ENCODE results near the gene RPL19. TPM values are rescaled to one million over a fixed set of nuclear protein-coding genes. Genes with fewer than 3 reads are reported as not detected.
A peak's percentile ranks its signal among the peaks of the same experiment; 100 is the strongest.

RPL19 gene
- total and polyA plus RNA-seq, 2 donors (not counting 3 experiments of a cell fraction or from before 2014, with no cell fraction given) = 1,802 to 1,958 TPM

DNA sequence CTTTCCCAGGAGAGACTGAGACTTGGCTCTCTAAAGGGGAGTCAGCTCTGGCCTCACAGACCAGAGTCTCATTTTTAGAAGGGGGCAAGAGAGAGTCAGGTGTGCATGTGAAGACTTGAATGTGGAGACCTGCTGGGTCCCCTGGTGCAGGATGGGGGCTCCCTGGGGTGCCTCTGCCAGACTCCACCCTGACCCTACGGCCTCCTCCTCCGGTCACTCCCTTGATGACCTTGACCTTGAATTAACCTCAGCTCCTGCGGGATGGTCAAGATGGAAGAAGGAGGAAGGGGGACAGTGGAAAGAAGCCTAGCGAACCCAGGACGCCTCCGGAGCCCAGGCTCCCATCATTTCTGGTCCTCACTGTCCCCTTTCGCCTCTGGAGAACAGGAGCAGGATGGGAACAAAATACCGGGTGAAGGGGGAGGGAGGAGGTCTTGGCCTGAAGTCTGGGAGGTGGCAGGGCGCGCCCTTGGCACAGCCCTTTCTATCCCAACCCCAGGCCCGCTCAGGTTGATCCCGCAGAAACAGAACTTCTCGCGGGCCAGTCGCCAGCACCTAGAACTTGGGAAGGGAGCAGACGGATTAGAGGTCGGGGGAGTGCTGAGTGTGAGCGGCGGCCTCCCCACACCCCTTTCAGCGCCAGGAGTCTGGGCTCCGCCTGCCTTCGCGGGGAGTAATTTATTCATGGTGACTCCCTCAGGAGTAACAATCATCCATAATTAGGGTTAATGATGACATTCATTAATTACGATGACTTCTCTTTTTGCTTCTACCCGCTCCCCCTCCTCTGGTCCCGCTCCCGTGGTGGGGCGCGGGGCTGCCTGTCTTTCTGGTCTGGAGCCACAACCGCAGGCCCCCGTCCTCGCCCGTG lies 24.1 kb downstream of the RPL19 start:
- Histone ChIP-seq H3K4me1 (ENCODE audit: control insufficient read depth, extremely low read depth, insufficient read depth, low read length) (peaks cover 10% of the 10 kb centered on the region), H3K79me2 (ENCODE audit: control insufficient read depth, insufficient read depth, low read length) (no peaks in the 10 kb centered on the region), H3K9me3 (replicated peaks; ENCODE audit: control insufficient read depth, insufficient read depth, low read length) (no peaks in the 10 kb centered on the region), H3K4me3 (replicated peaks in 1 of 3; ENCODE audit: insufficient read depth in 1 of 3, low read depth in 1 of 3, low read length in 3 of 3) (no peak overlapping the region), H4K20me1 (replicated peaks; ENCODE audit: control insufficient read depth, extremely low read depth, insufficient read depth, low read length) (no peaks in the 10 kb centered on the region), H3K27me3 (ENCODE audit: control insufficient read depth in 2 of 2, insufficient read depth in 2 of 2, low read length in 2 of 2) (peaks cover 29 to 34% of the 10 kb centered on the region in 2 experiments), H2AFZ (ENCODE audit: low read depth, low read length) (no peak overlapping the region), H3K9me1 (replicated peaks; ENCODE audit: control insufficient read depth, extremely low read depth, insufficient read depth, low read length) (no peaks in the 10 kb centered on the region), H3K27ac (ENCODE audit: insufficient read depth, low read depth, low read length) (no peak overlapping the region), H3K9ac (replicated peaks; ENCODE audit: extremely low read depth, insufficient read depth, low read length) (no peak overlapping the region), H3K4me2 (ENCODE audit: insufficient read depth, low read length) (no peak overlapping the region), H3K36me3 (ENCODE audit: control insufficient read depth in 2 of 2, extremely low read depth in 1 of 2, insufficient read depth in 2 of 2, low read length in 2 of 2) (no peaks in the 10 kb centered on the region)
- no peak for DNase-seq (ENCODE audit: low read depth, low spot score)
- CTCF ChIA-PET = interaction anchor here (1.4 to 3.8 kb wide), 3 partner anchors 8 to 59 kb away, joined by 4 to 15 read pairs (median 8); no protein-coding TSS in a partner anchor
- no peak for TF ChIP-seq POLR2A (IDR thresholded peaks at IDR 0.05; ENCODE audit: low read depth, low read length)
- TF ChIP-seq JUN (IDR thresholded peaks at IDR 0.05; ENCODE audit: borderline replicate concordance, insufficient read depth, insufficient read length, low read depth) = no peak
- no peak for TF ChIP-seq POLR2AphosphoS5 (IDR thresholded peaks at IDR 0.05; ENCODE audit: insufficient read depth, low read depth, low read length)
- TF ChIP-seq FOS (IDR thresholded peaks at IDR 0.05; ENCODE audit: borderline replicate concordance, insufficient read depth, low read length) = no peak
- intact Hi-C loops (cut with micrococcal nuclease) (loop anchor here (2.0 kb wide), 1 partner anchor 23 kb away; the partner anchor contains the start of gene RPL19), dilution Hi-C loops (cut with MboI; ENCODE audit: extremely low pct_ligation_motif_present, low sequenced_read_pairs) (no loop called here)
- no peak for FAIRE-seq
- BruUV-seq (replicated peaks) = no TSS peak
- POLR2A ChIA-PET = no interaction called here

DNA sequence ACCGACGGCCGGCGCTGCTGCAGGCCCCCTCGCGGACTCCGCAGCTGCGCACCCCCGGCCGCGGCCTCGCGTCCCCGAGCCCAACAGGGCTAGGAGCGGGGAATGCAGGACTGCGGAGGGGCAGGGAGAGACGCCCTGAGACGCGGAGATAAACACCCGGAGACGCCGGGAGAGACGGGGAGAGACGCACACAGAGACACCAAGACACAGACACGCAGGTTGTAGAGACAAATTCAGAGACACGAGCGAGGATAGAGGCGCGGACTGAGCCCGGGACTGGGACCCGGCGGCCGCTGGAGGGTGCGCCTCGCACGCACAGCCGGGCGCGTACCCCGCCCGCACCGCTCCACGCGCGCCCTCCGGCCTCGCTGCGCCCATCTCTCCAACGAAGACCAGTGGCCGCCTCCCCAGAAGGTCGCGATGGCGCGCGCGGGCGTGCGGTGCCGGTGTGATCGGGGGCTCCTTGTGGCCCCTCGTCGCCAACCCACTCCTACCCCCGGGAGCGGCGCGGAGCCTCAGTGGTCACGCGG lies 24.8 kb downstream of the RPL19 start:
- CTCF ChIA-PET = no interaction called here
- Histone ChIP-seq H3K9me1 (replicated peaks; ENCODE audit: control insufficient read depth, extremely low read depth, insufficient read depth, low read length) (no peaks in the 10 kb centered on the region), H2AFZ (ENCODE audit: low read depth, low read length) (no peak overlapping the region), H3K36me3 (ENCODE audit: control insufficient read depth in 2 of 2, extremely low read depth in 1 of 2, insufficient read depth in 2 of 2, low read length in 2 of 2) (no peaks in the 10 kb centered on the region), H3K27ac (ENCODE audit: insufficient read depth, low read depth, low read length) (no peak overlapping the region), H3K4me1 (ENCODE audit: control insufficient read depth, extremely low read depth, insufficient read depth, low read length) (peaks cover 14% of the 10 kb centered on the region), H3K4me3 (replicated peaks in 1 of 3; ENCODE audit: insufficient read depth in 1 of 3, low read depth in 1 of 3, low read length in 3 of 3) (no peak overlapping the region), H3K4me2 (ENCODE audit: insufficient read depth, low read length) (no peak overlapping the region), H3K9ac (replicated peaks; ENCODE audit: extremely low read depth, insufficient read depth, low read length) (no peak overlapping the region), H3K9me3 (replicated peaks; ENCODE audit: control insufficient read depth, insufficient read depth, low read length) (no peaks in the 10 kb centered on the region), H4K20me1 (replicated peaks; ENCODE audit: control insufficient read depth, extremely low read depth, insufficient read depth, low read length) (no peaks in the 10 kb centered on the region), H3K79me2 (ENCODE audit: control insufficient read depth, insufficient read depth, low read length) (no peaks in the 10 kb centered on the region), H3K27me3 (ENCODE audit: control insufficient read depth in 2 of 2, insufficient read depth in 2 of 2, low read length in 2 of 2) (peaks cover 28 to 31% of the 10 kb centered on the region in 2 experiments)
- TF ChIP-seq POLR2AphosphoS5 (IDR thresholded peaks at IDR 0.05; ENCODE audit: insufficient read depth, low read depth, low read length) (no peak), GATA2 (IDR thresholded peaks at IDR 0.05; ENCODE audit: insufficient read depth, insufficient read length, low read depth, low read length) (no peak), EZH2 (IDR thresholded peaks at IDR 0.05; ENCODE audit: borderline replicate concordance, low read depth, low read length, severe bottlenecking) (peak; percentile 98), FOS (IDR thresholded peaks at IDR 0.05; ENCODE audit: borderline replicate concordance, insufficient read depth, low read length) (no peak)
- BruUV-seq (replicated peaks) = no TSS peak
- POLR2A ChIA-PET = no interaction called here
- DNase-seq (ENCODE audit: low read depth, low spot score) (no peak), FAIRE-seq (no peak)
- intact Hi-C loops (cut with micrococcal nuclease) (loop anchor here (2.0 kb wide), 1 partner anchor 24 kb away; the partner anchor contains the start of gene RPL19), dilution Hi-C loops (cut with MboI; ENCODE audit: extremely low pct_ligation_motif_present, low sequenced_read_pairs) (no loop called here)
